Brain microvascular endothelial cell (primary cell): ENCODE data around the gene CCDC190.

Source experiments
- DNase-seq: peaks from one replicate; pipeline ENCODE4 v3.0.0-alpha.2; 2020
- H3K27ac ChIP-seq: fragments of 250-450 bp; sonication (Bioruptor Pico); 2 replicates; pipeline ENCODE4 v1.5.1; 2020; ENCODE audit warnings: mild to moderate bottlenecking, moderate library complexity
- H3K27me3 ChIP-seq: fragments of 250-450 bp; sonication (Bioruptor Pico); replicated peaks from 2 replicates; pipeline ENCODE4 v1.5.1; 2020; ENCODE audit warnings: mild to moderate bottlenecking
- H3K36me3 ChIP-seq: fragments of 250-450 bp; sonication (Bioruptor Pico); replicated peaks from 2 replicates; pipeline ENCODE4 v1.5.1; 2020; ENCODE audit warnings: mild to moderate bottlenecking
- H3K4me3 ChIP-seq: 2 replicates; pipeline ENCODE4 v1.5.1; 2011; ENCODE audit warnings: low read depth, mild to moderate bottlenecking, control low read depth, low read length, moderate library complexity
- in situ Hi-C: cut with HindIII; loops from 2 replicates; pipeline ENCODE4 v1.10.0; 2017; ENCODE audit warnings: low sequenced_read_pairs, low pct_ligation_motif_present
- TF ChIP-seq, protein P1 (sequence below): IDR thresholded peaks from 2 replicates; pipeline ENCODE4 v1.5.1; 2011; ENCODE audit warnings: low read depth, mild to moderate bottlenecking, moderate library complexity, low read length, control low read depth, inconsistent platforms; ENCODE audit errors: missing control alignments

CCDC190 gene

DNA sequence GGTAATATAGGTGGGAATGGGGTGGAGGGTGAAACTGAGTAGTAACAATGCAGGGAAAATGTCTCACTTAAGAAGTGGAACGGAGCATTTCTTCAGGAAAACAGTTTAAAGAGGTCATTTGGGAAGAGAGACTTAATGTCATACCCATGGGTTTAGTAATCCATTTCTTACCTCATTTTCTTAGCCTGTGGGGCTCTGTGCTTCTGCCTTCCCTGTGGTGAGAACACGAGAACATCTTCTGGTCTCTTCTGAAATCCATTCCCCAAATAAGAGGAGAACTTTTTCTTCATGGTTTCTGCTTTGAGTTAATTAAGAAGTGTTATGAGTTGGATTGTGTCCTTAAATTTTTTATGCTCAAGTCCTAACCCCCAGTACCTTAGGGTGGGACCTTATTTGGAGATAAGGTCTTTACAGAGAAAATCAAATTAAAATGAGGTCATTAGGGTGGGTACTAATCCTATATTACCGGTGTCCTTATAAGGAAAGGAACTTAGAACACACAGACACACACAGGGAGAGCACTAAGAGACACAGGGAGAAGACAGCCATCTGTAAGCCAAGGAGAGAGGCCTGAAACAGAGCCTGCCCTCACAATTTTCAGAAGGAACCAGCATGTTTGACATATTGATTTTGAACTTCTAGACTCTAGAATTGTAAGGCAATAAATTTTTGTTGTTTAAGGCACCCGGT is 5.4 kb downstream of the CCDC190 start:
- no peaks in the 10 kb centered on the region for H3K27me3 ChIP-seq
- no peaks in the 10 kb centered on the region for H3K36me3 ChIP-seq
- no peak overlapping the region for H3K4me3 ChIP-seq
- in situ Hi-C loops = loop anchor here (25.0 kb wide), 1 partner anchor 457 kb away; the partner anchor contains the start of gene NUF2
- TF ChIP-seq, protein P1, sequence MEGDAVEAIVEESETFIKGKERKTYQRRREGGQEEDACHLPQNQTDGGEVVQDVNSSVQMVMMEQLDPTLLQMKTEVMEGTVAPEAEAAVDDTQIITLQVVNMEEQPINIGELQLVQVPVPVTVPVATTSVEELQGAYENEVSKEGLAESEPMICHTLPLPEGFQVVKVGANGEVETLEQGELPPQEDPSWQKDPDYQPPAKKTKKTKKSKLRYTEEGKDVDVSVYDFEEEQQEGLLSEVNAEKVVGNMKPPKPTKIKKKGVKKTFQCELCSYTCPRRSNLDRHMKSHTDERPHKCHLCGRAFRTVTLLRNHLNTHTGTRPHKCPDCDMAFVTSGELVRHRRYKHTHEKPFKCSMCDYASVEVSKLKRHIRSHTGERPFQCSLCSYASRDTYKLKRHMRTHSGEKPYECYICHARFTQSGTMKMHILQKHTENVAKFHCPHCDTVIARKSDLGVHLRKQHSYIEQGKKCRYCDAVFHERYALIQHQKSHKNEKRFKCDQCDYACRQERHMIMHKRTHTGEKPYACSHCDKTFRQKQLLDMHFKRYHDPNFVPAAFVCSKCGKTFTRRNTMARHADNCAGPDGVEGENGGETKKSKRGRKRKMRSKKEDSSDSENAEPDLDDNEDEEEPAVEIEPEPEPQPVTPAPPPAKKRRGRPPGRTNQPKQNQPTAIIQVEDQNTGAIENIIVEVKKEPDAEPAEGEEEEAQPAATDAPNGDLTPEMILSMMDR = no peak
- DNase-seq = peak; percentile 60
- H3K27ac ChIP-seq = peak overlapping the region; percentile 99

DNA sequence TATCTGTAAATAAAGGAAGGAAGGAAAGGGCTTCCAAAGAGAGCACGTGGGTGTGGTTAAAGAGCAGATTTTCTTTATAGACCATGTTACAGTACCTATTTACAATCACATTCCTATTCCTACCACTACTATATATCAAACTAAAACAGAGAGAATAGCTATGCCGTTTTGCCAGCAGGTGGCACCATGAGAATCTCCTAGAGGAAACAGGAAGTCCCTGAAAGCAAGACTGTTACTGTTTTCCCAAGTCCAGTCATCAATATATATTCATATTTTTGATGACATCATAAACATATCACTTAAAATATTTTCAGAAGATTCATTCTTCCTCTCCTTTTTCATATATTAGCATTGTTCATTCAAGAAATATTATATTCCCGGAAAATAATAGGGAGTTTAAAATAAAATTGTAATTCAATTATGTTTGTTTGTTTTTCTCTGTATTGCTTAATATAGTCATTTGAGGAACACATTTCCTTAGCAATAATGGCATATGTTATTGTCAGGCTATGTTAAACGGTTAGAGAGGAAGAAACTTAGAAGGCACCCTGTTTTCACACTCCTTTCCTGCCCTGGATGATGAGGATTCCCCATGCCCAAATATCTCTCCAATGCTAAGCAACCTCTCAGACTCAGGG is 6.6 kb downstream of the CCDC190 start:
- DNase-seq = peak; percentile 90
- Histone ChIP-seq H3K27me3 (no peaks in the 10 kb centered on the region), H3K4me3 (no peak overlapping the region), H3K27ac (peak overlapping the region; percentile 99), H3K36me3 (no peaks in the 10 kb centered on the region)
- in situ Hi-C loops = loop anchor here (25.0 kb wide), 1 partner anchor 458 kb away; the partner anchor contains the start of gene NUF2
- TF ChIP-seq, protein P1 = peak; percentile 86

DNA sequence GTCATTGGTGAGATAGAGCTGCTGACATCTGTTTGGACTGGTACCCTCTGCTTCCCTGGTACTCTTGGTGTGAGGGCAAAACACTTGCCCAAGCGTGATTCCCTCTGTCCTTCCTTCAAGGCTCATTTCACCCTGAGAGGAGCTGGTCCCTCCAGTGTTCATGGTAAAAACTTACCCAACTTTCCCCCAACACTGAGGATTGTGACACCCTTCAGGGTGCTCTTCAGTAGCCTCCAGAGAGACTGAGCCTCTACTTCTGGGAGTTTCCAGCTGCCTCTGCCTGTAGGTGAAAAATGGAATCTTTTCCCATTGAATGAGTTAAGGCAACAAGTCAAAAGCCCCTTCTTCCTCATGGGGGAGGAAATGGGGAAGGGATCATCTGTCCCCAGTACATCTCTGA is 9.6 kb downstream of the CCDC190 start:
- in situ Hi-C loops = loop anchor here (25.0 kb wide), 1 partner anchor 461 kb away; the partner anchor contains the start of gene NUF2
- Histone ChIP-seq H3K27ac (no peak overlapping the region), H3K36me3 (no peaks in the 10 kb centered on the region), H3K4me3 (no peak overlapping the region), H3K27me3 (no peaks in the 10 kb centered on the region)
- TF ChIP-seq, protein P1 = no peak
- DNase-seq = no peak

DNA sequence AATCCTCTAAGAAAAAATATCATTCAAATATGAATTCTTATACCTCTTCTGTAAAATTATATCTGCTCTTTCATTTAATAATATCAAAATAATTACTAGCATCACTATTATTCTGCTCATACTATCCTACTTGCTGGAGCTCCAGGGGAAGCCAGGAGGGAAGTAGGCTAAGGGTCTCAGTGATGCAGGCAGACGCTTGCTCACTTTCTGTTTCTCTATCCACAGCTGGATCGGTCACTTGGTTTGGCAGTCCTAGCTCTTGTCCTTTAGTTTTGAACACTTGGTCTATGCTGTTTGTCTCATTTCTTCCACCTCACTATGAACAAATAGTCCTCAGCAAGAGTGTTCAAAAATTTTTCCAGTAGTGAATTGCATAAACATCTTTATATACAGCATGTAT is 11.3 kb downstream of the CCDC190 start:
- H3K4me3 ChIP-seq = no peak overlapping the region
- no peaks in the 10 kb centered on the region for H3K27me3 ChIP-seq
- H3K36me3 ChIP-seq = no peaks in the 10 kb centered on the region
- no peak for DNase-seq
- in situ Hi-C loops = loop anchor here (25.0 kb wide), 2 partner anchors 338 to 463 kb away; partner anchors contain the start of gene NUF2
- TF ChIP-seq, protein P1 = no peak
- H3K27ac ChIP-seq = no peak overlapping the region

DNA sequence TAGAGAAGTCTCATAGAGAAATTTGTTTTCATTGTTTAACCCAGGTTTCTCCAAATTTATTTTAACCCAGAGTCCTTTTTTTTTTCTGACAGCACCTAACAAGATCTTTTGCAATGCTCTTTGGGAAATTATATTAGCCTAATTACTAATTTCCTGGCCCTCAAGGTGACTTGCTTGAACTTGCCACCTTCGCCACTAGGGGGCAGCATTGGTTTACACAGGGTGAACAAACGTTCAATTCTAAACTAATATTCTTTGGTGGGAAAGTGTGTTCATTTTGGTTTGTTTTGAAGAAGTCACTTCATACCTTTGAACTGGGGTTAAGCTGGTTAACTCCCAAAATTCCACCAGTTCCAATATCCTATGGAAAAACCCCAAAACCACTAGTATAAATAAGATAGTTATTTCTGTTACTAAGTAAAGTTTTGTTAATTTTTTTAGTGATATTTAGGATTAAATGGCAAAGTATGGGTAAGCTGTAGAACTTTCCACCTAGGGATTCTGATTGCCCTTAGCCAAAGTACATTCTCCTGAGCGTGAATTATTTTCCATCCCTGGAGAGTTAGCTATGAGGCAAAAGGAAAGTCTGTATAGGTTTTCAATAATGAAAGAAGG is 13.0 kb downstream of the CCDC190 start:
- no peak overlapping the region for H3K4me3 ChIP-seq
- DNase-seq = peak; percentile 68
- H3K27me3 ChIP-seq = no peaks in the 10 kb centered on the region
- in situ Hi-C loops = loop anchor here (25.0 kb wide), 1 partner anchor 339 kb away; no protein-coding TSS in a partner anchor
- no peak overlapping the region for H3K27ac ChIP-seq
- no peaks in the 10 kb centered on the region for H3K36me3 ChIP-seq
- TF ChIP-seq, protein P1 = peak; percentile 87
